Measurements from ENCODE around the gene STX5.
"Not testable (repeated sequence)": the region's sequence is repeated elsewhere in the genome, so short reads cannot be mapped to it uniquely, and the experiment has no call there.

STX5 gene

DNA sequence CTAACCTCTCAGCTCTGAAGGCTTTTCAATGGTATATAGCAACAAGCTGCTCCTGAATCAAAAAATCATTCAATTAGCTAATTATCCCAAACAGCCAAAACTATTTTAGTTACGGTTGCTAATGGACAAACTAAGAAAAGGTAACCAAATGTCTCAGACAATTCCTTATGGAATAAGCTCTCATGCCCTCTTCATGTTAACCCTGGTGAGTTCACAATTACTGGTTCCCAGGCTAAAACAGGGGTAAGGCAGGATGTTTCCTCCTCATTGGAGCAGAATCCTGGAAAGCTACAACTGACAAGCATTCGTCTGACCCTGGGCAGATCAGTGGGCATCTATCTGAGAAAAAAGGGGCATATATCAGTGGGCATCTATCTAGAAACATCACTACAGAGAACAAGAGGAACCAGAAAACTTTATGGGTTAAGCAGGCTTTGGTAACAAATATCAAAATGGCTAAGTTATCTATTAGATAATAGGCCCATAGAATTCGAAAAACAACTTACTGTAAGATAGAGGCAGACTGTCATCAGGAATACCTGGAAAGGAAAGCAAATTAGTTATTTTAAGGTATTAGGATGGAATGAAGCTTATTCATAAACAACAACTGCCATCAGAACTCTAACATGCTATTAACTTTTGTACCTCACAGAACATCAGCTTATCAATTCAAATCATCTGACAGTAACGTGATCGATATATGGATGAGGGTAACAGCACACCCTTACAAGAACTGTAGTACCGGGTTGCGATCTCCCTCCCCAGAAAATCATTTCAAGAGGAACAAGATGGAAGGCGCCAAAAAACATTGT lies 22.4 kb upstream of the STX5 start:
- DNase-seq: no peak

DNA sequence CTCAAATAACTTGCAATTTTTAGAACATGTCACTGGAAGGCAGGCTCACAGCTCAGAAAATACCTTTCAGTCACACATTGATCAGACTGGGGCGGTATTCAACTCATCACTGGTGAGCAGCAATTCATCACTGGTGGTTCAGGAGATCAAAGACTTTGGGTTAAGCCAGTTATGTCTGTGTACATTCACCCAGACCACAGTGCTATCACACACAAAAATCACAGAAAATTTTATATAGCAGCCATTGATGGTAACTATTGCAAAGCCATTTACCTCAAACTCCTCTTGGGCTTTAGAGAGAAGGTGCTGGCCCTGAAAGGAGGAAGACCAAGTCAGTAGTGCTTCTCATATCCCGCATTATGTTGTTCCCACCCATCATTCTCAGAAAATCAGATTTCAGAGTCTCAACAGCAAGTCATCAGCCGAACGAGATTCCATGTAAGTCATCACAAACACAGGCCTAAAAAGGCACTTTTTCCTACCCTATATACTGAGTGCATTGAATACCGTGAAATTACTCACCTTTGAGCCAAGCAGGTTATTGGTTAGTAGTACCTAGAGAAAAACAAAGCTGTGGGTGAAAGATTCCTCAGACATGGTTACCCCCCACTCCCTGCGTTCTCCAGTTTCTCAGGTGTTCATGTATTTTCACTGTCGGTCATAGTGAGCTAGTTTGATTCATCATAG lies 21.6 kb upstream of the STX5 start:
- no peak for DNase-seq

DNA sequence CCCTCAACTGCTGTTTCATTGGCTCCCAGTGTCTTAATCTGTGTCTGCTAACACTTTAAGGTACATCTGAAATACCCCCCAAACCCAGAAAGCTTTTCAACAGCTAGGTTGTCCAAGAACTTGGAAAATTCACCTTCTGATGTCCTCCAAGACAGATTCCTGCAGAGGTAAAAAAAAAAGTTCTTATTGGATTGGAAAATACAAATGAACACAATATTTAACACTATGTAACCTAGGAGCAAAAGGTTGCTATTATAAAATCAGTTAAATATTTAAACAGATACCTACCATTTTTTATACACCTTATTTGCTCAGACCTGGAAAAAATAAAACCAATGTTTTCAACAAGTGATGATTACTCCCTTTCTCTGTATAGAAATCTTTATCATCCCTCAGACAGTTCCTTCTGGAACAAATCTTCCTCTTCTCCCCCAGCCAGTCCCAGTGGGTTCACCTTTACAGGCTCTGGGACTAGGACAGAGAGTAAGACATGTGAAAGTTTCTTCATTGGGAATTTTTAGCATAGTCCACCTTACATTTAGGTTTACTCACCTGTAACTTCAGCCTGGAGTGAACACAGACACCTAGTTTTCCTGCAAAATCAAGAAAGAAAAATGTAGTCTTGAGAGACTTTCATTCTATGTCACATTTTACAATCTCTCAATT lies 20.8 kb upstream of the STX5 start:
- no peak for DNase-seq

GRCh38 chr11:62851807-62852522 lies 20.1 kb upstream of the STX5 start:
- no peak for DNase-seq

DNA sequence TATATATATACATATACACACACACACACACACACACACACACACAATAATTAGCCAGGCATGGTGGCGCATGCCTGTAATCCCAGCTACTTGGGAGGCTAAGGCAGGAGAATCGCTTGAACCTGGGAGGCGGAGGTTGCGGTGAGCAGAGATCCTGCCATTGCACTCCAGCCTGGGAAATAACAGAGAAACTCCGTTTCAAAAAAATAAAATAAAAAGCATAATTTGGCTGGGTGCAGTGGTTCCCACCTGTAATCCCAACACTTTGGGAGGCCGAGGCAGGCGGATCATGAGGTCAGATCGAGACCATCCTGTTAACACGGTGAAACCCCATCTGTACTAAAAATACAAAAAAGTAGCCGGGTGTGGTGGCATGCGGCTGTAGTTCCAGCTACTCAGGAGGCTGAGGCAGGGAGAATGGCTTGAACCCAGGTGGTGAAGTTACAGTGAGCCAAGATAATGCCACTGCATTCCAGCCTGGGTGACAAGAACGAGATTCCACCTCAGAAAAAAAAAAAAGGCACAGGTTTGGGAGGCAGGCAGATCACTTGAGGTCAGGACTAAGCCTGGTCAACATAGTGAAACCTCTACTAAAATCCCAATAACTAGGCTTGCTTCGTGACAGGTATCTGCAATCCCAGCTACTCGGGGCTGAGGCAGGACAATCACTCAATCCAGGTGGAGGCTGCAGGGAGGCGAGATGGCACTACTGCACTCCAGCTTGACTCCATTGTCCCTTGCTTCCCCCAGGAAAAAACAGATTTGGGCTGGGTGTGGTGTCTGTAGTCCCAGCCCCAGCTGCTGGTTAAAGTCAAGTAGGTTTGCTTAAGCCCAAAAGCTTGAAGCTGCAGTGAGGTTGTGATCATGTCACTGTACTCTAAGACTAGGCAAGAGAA lies 19.3 kb upstream of the STX5 start:
- no peak for DNase-seq

GRCh38 chr11:62847767-62848314 lies 16.0 kb upstream of the STX5 start:
- no peak for DNase-seq

GRCh38 chr11:62846177-62846576 lies 14.3 kb upstream of the STX5 start:
- no peak for DNase-seq

DNA sequence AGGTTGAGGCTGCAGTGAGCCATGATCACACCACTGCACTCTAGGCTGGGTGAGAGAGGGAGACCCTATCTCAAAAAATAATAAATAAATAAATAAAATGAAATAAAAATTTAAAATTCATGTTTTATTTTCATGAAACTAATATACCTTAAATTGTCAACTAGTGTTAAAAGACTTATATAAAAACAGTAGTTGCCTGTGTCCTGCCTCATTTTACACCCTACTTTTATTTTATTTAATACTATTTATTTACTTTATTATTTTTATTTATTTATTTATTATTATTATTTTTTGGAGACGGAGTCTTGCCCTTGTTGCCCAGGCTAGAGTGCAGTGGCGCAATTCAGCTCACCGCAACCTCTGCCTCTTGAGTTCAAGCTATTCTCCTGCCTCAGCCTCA lies 12.3 kb upstream of the STX5 start:
- no peak for DNase-seq

GRCh38 chr11:62843466-62843865 lies 11.6 kb upstream of the STX5 start:
- DNase-seq: no peak

DNA sequence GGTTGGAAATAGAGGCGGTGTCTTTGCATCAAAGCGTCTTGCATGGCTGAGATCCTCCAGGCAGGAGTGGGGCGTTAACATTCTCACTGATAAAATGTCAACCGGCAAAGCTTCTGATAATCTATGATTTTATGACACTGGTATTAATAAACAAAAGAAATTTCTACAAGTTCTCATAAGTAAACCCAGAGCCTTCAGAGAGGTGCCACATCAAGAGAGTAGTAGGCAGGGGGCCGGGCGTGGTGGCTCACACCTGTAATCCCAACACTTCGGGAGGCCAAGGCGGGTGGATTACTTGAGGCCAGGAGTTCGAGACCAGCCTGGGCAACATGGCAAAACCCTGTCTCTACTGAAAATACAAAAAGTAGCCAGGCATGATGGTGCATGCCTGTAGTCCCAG lies 11.0 kb upstream of the STX5 start:
- not testable (repeated sequence) for DNase-seq

DNA sequence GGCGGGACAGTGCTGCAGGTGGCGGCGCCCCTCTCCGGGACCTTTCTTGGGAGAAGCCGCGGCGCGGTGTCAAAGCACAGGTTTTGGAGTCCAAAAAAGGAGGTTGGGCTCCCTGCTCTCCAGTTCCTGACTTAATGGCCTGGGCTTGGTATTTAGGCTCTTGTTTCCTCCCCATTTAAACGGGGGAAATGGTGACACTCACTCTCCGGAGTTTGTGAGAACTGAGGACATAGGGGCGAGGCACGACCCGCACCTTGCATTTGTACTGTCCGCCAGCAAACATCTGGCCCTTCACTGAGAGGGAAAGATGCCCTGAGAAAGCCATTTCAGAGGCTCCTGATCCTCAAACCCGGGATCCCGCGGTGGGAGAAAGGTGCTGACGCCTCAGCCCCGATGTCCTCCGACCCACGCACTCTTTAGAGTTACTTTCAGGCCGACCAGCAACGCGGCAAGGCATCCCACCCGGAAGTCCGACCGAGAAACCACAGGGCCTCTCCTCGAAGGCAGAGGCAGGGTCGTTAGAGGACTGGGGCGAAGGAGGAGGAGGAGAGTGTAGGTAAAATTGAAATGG lies 10.4 kb upstream of the STX5 start:
- no peak for DNase-seq

- DNase-seq: peak; percentile 100
Observed at GRCh38 chr11:62841361-62842170, 9.7 kb upstream of the STX5 start.

- DNase-seq: peak; percentile 98
Observed at GRCh38 chr11:62840721-62841360, 9.0 kb upstream of the STX5 start.

DNA sequence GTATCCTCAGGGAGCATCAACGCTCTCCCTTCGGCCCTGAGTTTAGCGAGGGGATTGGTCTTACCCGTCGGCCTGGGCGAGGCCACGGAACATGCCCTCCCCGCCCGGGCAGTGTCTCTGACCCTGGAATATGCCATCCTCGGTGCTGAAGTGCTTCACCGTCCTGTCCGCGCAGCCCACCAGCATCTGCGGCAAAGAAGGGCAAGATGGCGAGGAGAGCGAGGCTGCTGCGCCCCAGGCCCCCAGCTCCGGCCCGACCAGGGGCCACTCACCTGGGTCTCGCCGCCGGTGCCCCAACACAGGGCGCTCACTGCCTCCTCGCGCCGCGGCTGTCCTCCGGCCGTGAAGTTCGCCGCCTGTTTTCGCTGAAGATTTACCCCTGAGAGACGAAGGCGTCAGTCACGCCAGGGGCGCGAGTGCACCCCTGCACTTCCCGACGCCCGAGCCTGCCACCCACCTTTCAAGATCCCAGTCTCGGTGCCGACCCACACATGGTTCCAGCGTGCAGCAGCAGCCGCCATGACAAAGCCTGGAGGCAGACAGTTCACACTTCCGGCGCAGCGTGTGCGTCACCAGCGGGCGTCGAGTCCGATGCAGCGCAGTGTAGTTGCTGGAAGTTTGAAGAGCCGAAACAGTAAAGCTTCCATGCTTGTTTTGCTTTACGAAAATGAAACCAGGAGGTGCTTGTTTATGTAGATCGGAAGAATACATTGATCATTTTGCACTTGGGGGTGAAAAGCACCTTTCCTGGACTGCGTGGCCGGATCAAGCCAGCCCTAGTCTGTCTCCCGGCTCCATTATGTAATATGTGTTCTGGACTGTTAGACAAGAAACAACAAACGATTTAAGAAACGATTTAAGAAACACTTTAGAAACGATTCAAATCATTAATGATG lies 7.4 kb upstream of the STX5 start, which contains the start of gene WDR74:
TSS of gene WDR74 (minus strand) at position 541 of the 896 bp plus-strand sequence. CDS start at position 521, 20 bp downstream.
- DNase-seq: peak; percentile 94

DNA sequence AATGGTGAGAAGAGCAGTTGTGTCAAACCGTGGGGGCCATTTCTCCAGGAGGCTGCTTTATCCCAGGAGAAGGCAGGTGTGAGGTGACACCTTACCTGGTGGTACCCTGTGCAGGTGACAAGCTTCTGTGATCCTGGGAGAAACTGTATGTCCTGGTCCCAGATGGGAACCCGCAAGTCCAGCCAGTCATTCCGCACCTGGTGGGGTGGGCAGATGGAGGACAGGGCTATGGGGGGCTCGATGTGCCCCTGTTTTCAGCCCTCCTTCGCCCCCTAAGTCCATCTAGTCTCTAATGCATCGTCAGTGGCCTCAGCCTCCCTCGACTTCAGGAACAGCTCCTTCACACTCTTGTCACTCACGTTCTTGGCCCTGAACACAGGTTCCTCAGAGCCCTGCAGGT lies 3.5 kb upstream of the STX5 start:
- DNase-seq: no peak

DNA sequence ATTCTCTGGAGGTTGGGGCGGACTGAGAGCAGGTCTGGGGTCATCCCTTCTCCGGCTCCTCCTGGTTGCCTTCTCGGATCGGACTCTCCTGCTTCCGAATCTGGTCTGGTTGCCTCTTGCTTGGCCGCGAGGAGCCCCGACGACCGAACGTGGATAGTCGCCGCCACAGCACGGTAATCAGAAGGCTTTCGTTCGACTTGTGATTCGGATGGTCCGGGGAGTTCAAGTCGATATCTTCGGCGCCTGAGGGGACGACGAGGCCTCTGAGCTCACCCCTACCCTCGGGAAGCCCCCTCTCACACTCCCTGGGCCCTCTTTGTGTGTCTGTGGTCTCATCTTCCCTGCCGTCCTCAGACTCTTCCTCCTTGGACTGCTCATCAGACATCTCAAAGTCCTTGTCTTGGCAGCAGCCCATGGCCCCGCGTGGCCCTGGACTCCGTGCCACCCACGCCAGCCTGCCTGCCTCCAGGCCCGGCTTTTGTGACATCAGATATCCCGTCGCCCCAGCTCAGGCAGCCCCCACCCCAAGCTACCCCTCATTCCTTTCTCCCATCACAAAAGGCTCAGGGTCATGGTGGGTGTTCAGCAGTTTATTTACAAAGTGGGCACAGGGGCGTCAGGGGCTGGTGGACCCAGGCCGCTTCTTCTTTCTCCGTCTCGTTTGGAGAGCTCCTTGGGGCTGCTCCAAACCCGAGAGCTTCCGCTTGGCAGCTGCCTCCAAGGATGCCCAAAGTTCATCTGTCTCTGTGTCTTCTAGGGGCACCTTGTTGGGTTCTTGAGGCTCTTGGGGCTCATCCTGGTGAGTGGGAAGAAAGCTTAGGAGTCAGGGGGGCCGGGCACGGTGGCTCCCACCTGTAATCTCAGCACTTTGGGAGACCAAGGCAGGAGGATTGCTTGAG lies 734 bp upstream of the STX5 start, which contains the start of gene TEX54:
TSS of gene TEX54 (minus strand) at position 506 of the 899 bp plus-strand sequence.
- DNase-seq: no peak

- DNase-seq: no peak
Observed at GRCh38 chr11:62830904-62831519, 839 bp downstream of the STX5 start.

All from NCI-H526 treated with DMSO at 0.1 percent for 48 hours (cell line).